H1 (cell line): ENCODE data around the gene RIT2. TPM values are rescaled to one million over a fixed set of nuclear protein-coding genes. Genes with fewer than 3 reads are reported as not detected.

ENCODE experiments used
- CTCF ChIA-PET: fragments of 300-600 bp; sonication (Branson Sonifier 250); formaldehyde crosslinking; loops from one replicate; lab custom pipeline; 2021; ENCODE audit not compliant: partially characterized antibody; lab: Charles Lee
- POLR2A ChIA-PET: fragments of 300-600 bp; sonication (Branson Sonifier 250); formaldehyde crosslinking; loops from one replicate; lab custom pipeline; 2021; ENCODE audit warnings: inconsistent platforms; ENCODE audit not compliant: partially characterized antibody; lab: Charles Lee
- DNase-seq, 2 experiments: peaks; one replicate each; pipeline versions ENCODE4 v3.0.0 to v3.0.0-alpha.2; 2010 to 2022; ENCODE audit warnings: low spot score in 2 of 2, low read depth in 1 of 2, mixed read lengths in 1 of 2
- FAIRE-seq: peaks from 2 replicates; lab custom pipeline; 2011; peaks lifted over from hg19 to GRCh38; lab: Jason Lieb, UNC
- H2AFZ ChIP-seq: 2 replicates; pipeline ENCODE4 v1.8.1; 2012; ENCODE audit warnings: low read length, inconsistent platforms
- H2AK5ac ChIP-seq: 2 replicates; pipeline ENCODE4 v1.6.1; 2013; ENCODE audit warnings: low read depth, low read length
- H2BK120ac ChIP-seq: replicated peaks from 2 replicates; pipeline ENCODE3; 2013; ENCODE audit warnings: low read depth, low read length, inconsistent platforms
- H2BK12ac ChIP-seq: 2 replicates; pipeline ENCODE4 v1.6.1; 2013; ENCODE audit warnings: low read depth, low read length
- H2BK15ac ChIP-seq: 2 replicates; pipeline ENCODE4 v1.6.1; 2013; ENCODE audit warnings: low read length
- H2BK20ac ChIP-seq: 2 replicates; pipeline ENCODE4 v1.6.1; 2013; ENCODE audit warnings: low read length
- H2BK5ac ChIP-seq: 2 replicates; pipeline ENCODE4 v1.6.1; 2013; ENCODE audit warnings: low read depth, low read length
- H3K14ac ChIP-seq: 2 replicates; pipeline ENCODE4 v1.6.1; 2013; ENCODE audit warnings: inconsistent platforms; ENCODE audit not compliant: insufficient read length
- H3K18ac ChIP-seq: 2 replicates; pipeline ENCODE4 v1.6.1; 2013; ENCODE audit warnings: low read length; ENCODE audit errors: extremely low read depth
- H3K23ac ChIP-seq: 2 replicates; pipeline ENCODE4 v1.6.1; 2013; ENCODE audit warnings: inconsistent platforms; ENCODE audit not compliant: insufficient read length
- H3K23me2 ChIP-seq: 2 replicates; pipeline ENCODE4 v1.6.1; 2013; ENCODE audit warnings: low read depth, low read length
- H3K27ac ChIP-seq: 2 replicates; pipeline ENCODE4 v1.6.1; 2011; ENCODE audit warnings: low read depth, low read length, inconsistent platforms
- H3K27me3 ChIP-seq, 4 experiments: replicated peaks in 1 of 4; 1 replicate in 1 of 4; 2 replicates in 3 of 4; pipeline versions ENCODE4 v1.6.1 to v1.8.1; 2011 to 2013; ENCODE audit warnings: low read length in 3 of 4, mild to moderate bottlenecking in 3 of 4, inconsistent platforms in 2 of 4, mixed read lengths in 2 of 4, moderate library complexity in 1 of 4; ENCODE audit not compliant: control insufficient read depth in 3 of 4, insufficient read depth in 3 of 4; ENCODE audit errors: extremely low read depth in 1 of 4
- H3K36me3 ChIP-seq, 4 experiments: 2 replicates each; pipeline versions ENCODE4 v1.6.1 to v1.8.1; 2011 to 2013; ENCODE audit warnings: mild to moderate bottlenecking in 4 of 4, low read length in 3 of 4, moderate library complexity in 2 of 4, control low read depth in 1 of 4, inconsistent platforms in 1 of 4; ENCODE audit not compliant: insufficient read depth in 4 of 4, control insufficient read depth in 2 of 4
- H3K4ac ChIP-seq: replicated peaks from 2 replicates; pipeline ENCODE3; 2013; ENCODE audit warnings: low read length, low read depth, mixed read lengths, inconsistent platforms; ENCODE audit not compliant: insufficient read length
- H3K4me1 ChIP-seq, 4 experiments: replicated peaks in 1 of 4; 1 replicate in 1 of 4; 2 replicates in 3 of 4; pipeline versions ENCODE4 v1.6.1 to v1.8.1; 2011 to 2013; ENCODE audit warnings: low read length in 3 of 4, inconsistent platforms in 2 of 4, mixed read lengths in 1 of 4; ENCODE audit not compliant: insufficient read depth in 4 of 4, control insufficient read depth in 3 of 4
- H3K4me2 ChIP-seq, 2 experiments: 2 replicates each; pipeline versions ENCODE4 v1.6.1 to v1.8.1; 2011 to 2013; ENCODE audit warnings: low read depth in 2 of 2, low read length in 2 of 2, control low read depth in 1 of 2, inconsistent platforms in 1 of 2, mild to moderate bottlenecking in 1 of 2; ENCODE audit not compliant: insufficient read depth in 1 of 2
- H3K4me3 ChIP-seq, 4 experiments: fragments of 200-600, 300-600 bp in 1 of 4; sonication (generic), shearing (Covaris generic), sonication (Bioruptor Twin) in 1 of 4; 2 replicates each; pipeline versions ENCODE4 v1.5.1 to v1.8.1; 2011 to 2016; ENCODE audit warnings: low read length in 4 of 4, low read depth in 3 of 4, control low read depth in 2 of 4, inconsistent platforms in 2 of 4, mild to moderate bottlenecking in 2 of 4, mixed read lengths in 1 of 4, moderate library complexity in 1 of 4; ENCODE audit not compliant: insufficient read depth in 2 of 4; ENCODE audit errors: extremely low read depth in 1 of 4
- H3K56ac ChIP-seq: replicated peaks from 2 replicates; pipeline ENCODE3; 2013; ENCODE audit warnings: low read depth, mild to moderate bottlenecking, mixed read lengths, low read length, inconsistent platforms; ENCODE audit not compliant: insufficient read length
- H3K79me1 ChIP-seq: 2 replicates; pipeline ENCODE4 v1.6.1; 2013; ENCODE audit warnings: low read depth, low read length, control low read depth
- H3K79me2 ChIP-seq, 2 experiments: 2 replicates each; pipeline versions ENCODE4 v1.6.1 to v1.8.1; 2012 to 2013; ENCODE audit warnings: low read length in 2 of 2, mild to moderate bottlenecking in 2 of 2, inconsistent platforms in 1 of 2; ENCODE audit not compliant: insufficient read depth in 2 of 2, control insufficient read depth in 1 of 2
- H3K9ac ChIP-seq, 4 experiments: replicated peaks in 1 of 4; 1 replicate in 1 of 4; 2 replicates in 3 of 4; pipeline versions ENCODE4 v1.6.1 to v1.8.1; 2011 to 2013; ENCODE audit warnings: low read depth in 3 of 4, low read length in 3 of 4, control low read depth in 2 of 4, mild to moderate bottlenecking in 2 of 4, moderate library complexity in 2 of 4, inconsistent platforms in 1 of 4; ENCODE audit errors: extremely low read depth in 1 of 4
- H3K9me3 ChIP-seq, 2 experiments: 2 replicates each; pipeline versions ENCODE4 v1.6.1 to v1.8.1; 2012 to 2013; ENCODE audit warnings: mild to moderate bottlenecking in 2 of 2, moderate library complexity in 2 of 2, control low read depth in 1 of 2, inconsistent platforms in 1 of 2, low read depth in 1 of 2, low read length in 1 of 2, mixed read lengths in 1 of 2; ENCODE audit not compliant: insufficient read depth in 2 of 2
- H4K20me1 ChIP-seq, 2 experiments: replicated peaks in 1 of 2; 2 replicates each; pipeline versions ENCODE3 to v1.8.1; 2011 to 2013; ENCODE audit warnings: inconsistent platforms in 2 of 2, low read length in 2 of 2, mild to moderate bottlenecking in 1 of 2; ENCODE audit not compliant: insufficient read depth in 2 of 2, control insufficient read depth in 1 of 2
- H4K5ac ChIP-seq: 2 replicates; pipeline ENCODE4 v1.6.1; 2013; ENCODE audit warnings: low read length, low read depth, mixed read lengths, inconsistent platforms; ENCODE audit not compliant: insufficient read length
- H4K8ac ChIP-seq: 2 replicates; pipeline ENCODE4 v1.8.0; 2013; ENCODE audit warnings: mild to moderate bottlenecking, moderate library complexity, low read length, inconsistent platforms; ENCODE audit not compliant: insufficient read depth; ENCODE audit errors: extremely low read depth
- H4K91ac ChIP-seq: replicated peaks from 2 replicates; pipeline ENCODE3; 2013; ENCODE audit warnings: low read length, mixed read lengths, inconsistent platforms; ENCODE audit not compliant: insufficient read length
- BRCA1 ChIP-seq: IDR thresholded peaks from 2 replicates; pipeline ENCODE4 v1.6.1; 2012; ENCODE audit warnings: low read depth, low read length, improper control_type of control experiment
- CHD2 ChIP-seq: IDR thresholded peaks from 2 replicates; pipeline ENCODE4 v1.6.1; 2012; ENCODE audit warnings: low read length, improper control_type of control experiment
- GTF2F1 ChIP-seq: IDR thresholded peaks from 2 replicates; pipeline ENCODE4 v1.6.1; 2012; ENCODE audit warnings: low read depth, low read length, improper control_type of control experiment, borderline replicate concordance
- KDM1A ChIP-seq: fragments of 200-600, 300-600 bp; sonication (generic); IDR thresholded peaks from 2 replicates; pipeline ENCODE4 v1.7.1; 2016; ENCODE audit warnings: mild to moderate bottlenecking, low read length, borderline replicate concordance
- NANOG ChIP-seq: IDR thresholded peaks from 2 replicates; pipeline ENCODE4 v1.6.1; 2011; ENCODE audit warnings: low read length, low read depth, mild to moderate bottlenecking, inconsistent platforms; ENCODE audit not compliant: insufficient read depth, poor library complexity, severe bottlenecking
- RFX5 ChIP-seq: IDR thresholded peaks from 2 replicates; pipeline ENCODE4 v1.6.1; 2011; ENCODE audit warnings: low read depth, low read length, improper control_type of control experiment, borderline replicate concordance
- SIRT6 ChIP-seq: IDR thresholded peaks from one replicate; pipeline ENCODE4 v1.7.1; 2012; ENCODE audit warnings: low read length, inconsistent platforms
- SIX5 ChIP-seq: IDR thresholded peaks from 2 replicates; pipeline ENCODE4 v1.6.1; 2011; ENCODE audit warnings: mild to moderate bottlenecking, low read depth, low read length
- TBP ChIP-seq: IDR thresholded peaks from 2 replicates; pipeline ENCODE4 v1.6.1; 2011; ENCODE audit warnings: low read depth, low read length, improper control_type of control experiment
- YY1 ChIP-seq: IDR thresholded peaks from 2 replicates; pipeline ENCODE4 v1.6.1; 2011; ENCODE audit warnings: low read depth, mild to moderate bottlenecking, low read length
- polyA plus RNA-seq, 7 experiments: library from polyadenylated mRNA; depleted of rRNA in 3 of 7; stranded (reverse) in 5 of 7; unstranded in 2 of 7; fragments of >200 nt in 5 of 7; fragments of 200-250 nt in 2 of 7; gene quantifications; 1 replicate in 5 of 7; 2 replicates in 1 of 7; 4 replicates in 1 of 7; pipeline versions ENCODE4 v1.2.1 to v1.2.3, GENCODE V29; 2011 to 2013; ENCODE audit warnings: missing spikeins in 2 of 7, mixed read lengths in 2 of 7
- total RNA-seq: library from RNA; stranded (reverse); fragmentation: NEBNext Ultra II Directional; extraction: Animal tissue kit (Norgen Biotek cat#: 25700); gene quantifications from 2 replicates; pipeline ENCODE4 v1.2.1, GENCODE V29; 2021
- TF ChIP-seq, protein P1 (sequence below), 3 experiments: IDR thresholded peaks; 1 replicate in 2 of 3; 2 replicates in 1 of 3; pipeline versions ENCODE4 v1.5.1 to v1.6.1; 2011; ENCODE audit warnings: low read length in 3 of 3, mild to moderate bottlenecking in 3 of 3, inconsistent platforms in 2 of 3, low read depth in 1 of 3, moderate library complexity in 1 of 3; ENCODE audit not compliant: insufficient read depth in 1 of 3; ENCODE audit errors: control extremely low read depth in 1 of 3

The RIT2 gene
- total and polyA plus RNA-seq, 2 of the 8 experiments (the other 6 are each of a cell fraction or from before 2014, with no cell fraction given), result 0.67 to 3.2 TPM

DNA sequence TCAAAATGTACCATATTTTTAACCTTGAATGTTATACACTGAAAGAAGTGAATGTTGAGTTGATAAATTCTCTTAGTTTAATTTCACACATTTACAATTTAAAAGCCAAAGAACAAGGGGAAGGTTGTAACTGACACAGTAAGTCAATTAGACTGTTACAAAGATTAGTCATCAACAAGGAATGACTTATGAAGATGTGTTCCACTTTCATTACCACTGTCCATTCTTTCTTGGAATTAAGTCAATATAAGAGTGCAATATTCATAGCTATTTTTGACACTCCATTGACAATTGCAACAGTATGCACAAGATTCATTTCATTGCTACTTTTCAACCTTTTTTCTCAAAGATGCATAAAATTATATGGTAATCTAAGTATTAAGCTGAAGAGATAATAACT, 291.3 kb downstream of the RIT2 start:
- H3K4ac ChIP-seq, result no peak overlapping the region
- no peaks in the 10 kb centered on the region for H3K27me3 ChIP-seq
- no peak overlapping the region for H2AK5ac ChIP-seq
- no peak overlapping the region for H4K91ac ChIP-seq
- H3K36me3 ChIP-seq, result no peaks in the 10 kb centered on the region
- no peaks in the 10 kb centered on the region for H3K23me2 ChIP-seq
- no peak overlapping the region for H3K56ac ChIP-seq
- H2BK20ac ChIP-seq, result no peak overlapping the region
- H3K79me2 ChIP-seq, result no peaks in the 10 kb centered on the region
- no peak for DNase-seq
- no peaks in the 10 kb centered on the region for H4K20me1 ChIP-seq
- no peak overlapping the region for H2BK15ac ChIP-seq
- FAIRE-seq, result no peak
- no peak overlapping the region for H3K4me3 ChIP-seq
- H3K4me1 ChIP-seq, result peaks cover 0 to 5% (median 0%) of the 10 kb centered on the region in 4 experiments; a peak in 1 of 7 replicates
- H3K23ac ChIP-seq, result no peak overlapping the region
- H3K27ac ChIP-seq, result no peak overlapping the region
- no peaks in the 10 kb centered on the region for H3K9me3 ChIP-seq
- no peak overlapping the region for H3K14ac ChIP-seq
- no peak overlapping the region for H2BK5ac ChIP-seq
- POLR2A ChIA-PET, result no interaction called here
- H3K79me1 ChIP-seq, result no peaks in the 10 kb centered on the region
- H3K18ac ChIP-seq, result no peak overlapping the region
- no peak overlapping the region for H2BK120ac ChIP-seq
- CTCF ChIA-PET, result no interaction called here
- H2AFZ ChIP-seq, result no peak overlapping the region
- H4K5ac ChIP-seq, result no peak overlapping the region
- H4K8ac ChIP-seq, result no peak overlapping the region
- H3K9ac ChIP-seq, result no peak overlapping the region
- H3K4me2 ChIP-seq, result no peak overlapping the region
- no peak overlapping the region for H2BK12ac ChIP-seq
- no peak for TF ChIP-seq SIRT6
- no peak for TF ChIP-seq RFX5
- TF ChIP-seq GTF2F1, result no peak
- no peak for TF ChIP-seq TBP
- no peak for TF ChIP-seq YY1
- TF ChIP-seq, protein P1, sequence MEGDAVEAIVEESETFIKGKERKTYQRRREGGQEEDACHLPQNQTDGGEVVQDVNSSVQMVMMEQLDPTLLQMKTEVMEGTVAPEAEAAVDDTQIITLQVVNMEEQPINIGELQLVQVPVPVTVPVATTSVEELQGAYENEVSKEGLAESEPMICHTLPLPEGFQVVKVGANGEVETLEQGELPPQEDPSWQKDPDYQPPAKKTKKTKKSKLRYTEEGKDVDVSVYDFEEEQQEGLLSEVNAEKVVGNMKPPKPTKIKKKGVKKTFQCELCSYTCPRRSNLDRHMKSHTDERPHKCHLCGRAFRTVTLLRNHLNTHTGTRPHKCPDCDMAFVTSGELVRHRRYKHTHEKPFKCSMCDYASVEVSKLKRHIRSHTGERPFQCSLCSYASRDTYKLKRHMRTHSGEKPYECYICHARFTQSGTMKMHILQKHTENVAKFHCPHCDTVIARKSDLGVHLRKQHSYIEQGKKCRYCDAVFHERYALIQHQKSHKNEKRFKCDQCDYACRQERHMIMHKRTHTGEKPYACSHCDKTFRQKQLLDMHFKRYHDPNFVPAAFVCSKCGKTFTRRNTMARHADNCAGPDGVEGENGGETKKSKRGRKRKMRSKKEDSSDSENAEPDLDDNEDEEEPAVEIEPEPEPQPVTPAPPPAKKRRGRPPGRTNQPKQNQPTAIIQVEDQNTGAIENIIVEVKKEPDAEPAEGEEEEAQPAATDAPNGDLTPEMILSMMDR (IDR thresholded peaks at IDR 0.05; ENCODE audit: control extremely low read depth in 1 of 3, insufficient read depth in 1 of 3, low read depth in 1 of 3, low read length in 3 of 3), result no peak
- TF ChIP-seq NANOG, result no peak
- no peak for TF ChIP-seq CHD2
- TF ChIP-seq BRCA1, result no peak
- TF ChIP-seq SIX5, result no peak
- TF ChIP-seq KDM1A, result no peak
